ENCODE data around the gene SESN1. TPM values are rescaled to one million over a fixed set of nuclear protein-coding genes. Genes with fewer than 3 reads are reported as not detected.

Gene SESN1
- total RNA-seq, 1 experiment from 2014 or later: 17.5 TPM

GRCh38 chr6:109053336-109053735 lies 41.3 kb downstream of the SESN1 start:
- Histone ChIP-seq H2BK20ac (ENCODE audit: low read depth, low read length, poor library complexity, severe bottlenecking) (no peak overlapping the region), H3K23ac (ENCODE audit: insufficient read length, low read depth, low read length) (no peak overlapping the region), H3T11ph (ENCODE audit: low read length) (no peak overlapping the region), H2BK12ac (ENCODE audit: insufficient read length, low read depth, low read length) (no peak overlapping the region), H2BK120ac (ENCODE audit: low read depth, low read length, poor library complexity, severe bottlenecking) (no peak overlapping the region), H3K14ac (ENCODE audit: insufficient read depth, low read length) (no peak overlapping the region), H3K9me3 (ENCODE audit: control insufficient read depth, low read depth, low read length) (no peaks in the 10 kb centered on the region), H3K23me2 (ENCODE audit: insufficient read length, low read depth, low read length, poor library complexity, severe bottlenecking) (no peaks in the 10 kb centered on the region), H3K79me1 (ENCODE audit: insufficient read depth, low read depth, low read length, poor library complexity, severe bottlenecking) (no peaks in the 10 kb centered on the region), H3K4me1 (ENCODE audit: insufficient read depth, low read length) (no peaks in the 10 kb centered on the region; the same call in 1 of the 2 replicates), H2BK5ac (ENCODE audit: insufficient read length, low read length) (no peak overlapping the region), H3K56ac (ENCODE audit: insufficient read length, low read depth, low read length) (no peak overlapping the region), H4K8ac (replicated peaks; ENCODE audit: insufficient read length, low read depth, low read length) (no peak overlapping the region), H4K91ac (ENCODE audit: insufficient read length, low read depth, low read length) (no peak overlapping the region), H3K27ac (ENCODE audit: insufficient read length, low read depth, low read length) (no peak overlapping the region), H2AK5ac (ENCODE audit: insufficient read length, low read length) (no peak overlapping the region), H3K4ac (ENCODE audit: low read depth, low read length) (no peak overlapping the region), H2AFZ (ENCODE audit: low read length) (no peak overlapping the region), H3K27me3 (ENCODE audit: insufficient read depth, low read length) (no peaks in the 10 kb centered on the region), H3K79me2 (ENCODE audit: insufficient read depth, low read length) (no peaks in the 10 kb centered on the region), H3K9ac (ENCODE audit: extremely low read depth, insufficient read length, low read length) (no peak overlapping the region), H3K4me2 (ENCODE audit: insufficient read depth, insufficient read length, low read length) (no peak overlapping the region), H4K20me1 (ENCODE audit: control insufficient read depth, insufficient read depth, insufficient read length) (no peaks in the 10 kb centered on the region), H4K5ac (ENCODE audit: insufficient read length, low read depth, low read length) (no peak overlapping the region), H3K18ac (ENCODE audit: insufficient read length, low read depth, low read length) (no peak overlapping the region), H2BK15ac (ENCODE audit: low read depth, low read length) (no peak overlapping the region)
- WGBS (ENCODE audit: extremely low coverage, insufficient read length, low lambda C conversion rate): no CpG with 5 or more reads among the region's 2 CpGs
- no peak for DNase-seq
- H3K27ac Mint-ChIP-seq: peak overlapping the region in 2 of 3 experiments; percentile 0 to 59; a peak in 2 of 7 replicates
- no peak for TF ChIP-seq CTCF (conservative IDR thresholded peaks at IDR 0.05)
- peaks cover 0 to 8% (median 8%) of the 10 kb centered on the region in 3 experiments; a peak in 5 of 7 replicates for H3K36me3 Mint-ChIP-seq (ENCODE audit: insufficient read depth in 1 of 3, low read depth in 3 of 3)
- no peaks in the 10 kb centered on the region for H3K27me3 Mint-ChIP-seq (ENCODE audit: low read depth)
- peaks cover 18 to 22% of the 10 kb centered on the region in 2 experiments for H3K4me1 Mint-ChIP-seq
- H3K9me3 Mint-ChIP-seq: peaks cover 6 to 7% of the 10 kb centered on the region in 2 experiments; a peak in 3 of 5 replicates
- H3K4me3 Mint-ChIP-seq: no peak overlapping the region

Data from H9 (cell line).